HG03159 (cell line): ENCODE data around the gene SGSM2.

ENCODE experiments used
- ATAC-seq: cut with Tn5 transposase; IDR thresholded peaks from one replicate; pipeline ENCODE4 v1.9.1; 2021; ENCODE audit warnings: mild to moderate bottlenecking, moderate library complexity; ENCODE audit not compliant: unreplicated experiment

The SGSM2 gene

GRCh38 chr17:2384439-2385127, 47.3 kb downstream of the SGSM2 start:
- no peak for ATAC-seq

GRCh38 chr17:2385240-2386210, 48.2 kb downstream of the SGSM2 start:
- ATAC-seq, result no peak

GRCh38 chr17:2386400-2387085, 49.2 kb downstream of the SGSM2 start:
- ATAC-seq, result no peak

- ATAC-seq, result no peak
These were observed 50.1 kb downstream of the SGSM2 start for GRCh38 chr17:2387086-2388019.

GRCh38 chr17:2388020-2388682, 50.9 kb downstream of the SGSM2 start:
- no peak for ATAC-seq

GRCh38 chr17:2388683-2389055, 51.4 kb downstream of the SGSM2 start:
- no peak for ATAC-seq

- no peak for ATAC-seq
These were observed 53.0 kb downstream of the SGSM2 start for GRCh38 chr17:2390199-2390836.

GRCh38 chr17:2391597-2392251, 54.4 kb downstream of the SGSM2 start:
- no peak for ATAC-seq

- ATAC-seq, result peak; percentile 49
These were observed 55.2 kb downstream of the SGSM2 start for GRCh38 chr17:2392252-2393173.

GRCh38 chr17:2393174-2393953, 56.1 kb downstream of the SGSM2 start:
- peak; percentile 32 for ATAC-seq

GRCh38 chr17:2393954-2394749, 56.9 kb downstream of the SGSM2 start:
- ATAC-seq, result no peak

- ATAC-seq, result no peak
These were observed 57.5 kb downstream of the SGSM2 start for GRCh38 chr17:2394775-2395201.

GRCh38 chr17:2395258-2396181, 58.2 kb downstream of the SGSM2 start:
- ATAC-seq, result no peak

GRCh38 chr17:2396192-2396567, 58.9 kb downstream of the SGSM2 start:
- ATAC-seq, result no peak

GRCh38 chr17:2396568-2397246, 59.4 kb downstream of the SGSM2 start:
- no peak for ATAC-seq
